Ovary (tissue), 9 donors: ENCODE data around the gene SLC7A1. TPM values are rescaled to one million over a fixed set of nuclear protein-coding genes. Genes with fewer than 3 reads are reported as not detected.

Source experiments
- DNase-seq, 5 donors: peaks; one replicate each; pipeline ENCODE4 v3.0.0-alpha.2; 2019 to 2020
- H3K27ac ChIP-seq, 2 donors: fragments of 200-600 bp; one replicate each; pipeline versions ENCODE4 v1.5.1 to v1.8.0; 2019 to 2022
- H3K27me3 ChIP-seq: fragments of 200-600 bp; one replicate; pipeline ENCODE4 v1.8.0; 2022
- H3K36me3 ChIP-seq: fragments of 200-600 bp; sonication (generic); one replicate; pipeline ENCODE4 v1.5.1; 2019
- H3K4me1 ChIP-seq: one replicate; pipeline ENCODE4 v1.8.1; 2013; ENCODE audit warnings: mild to moderate bottlenecking, moderate library complexity; ENCODE audit not compliant: insufficient read depth
- H3K4me3 ChIP-seq: fragments of 200-600 bp; sonication (generic); one replicate; pipeline ENCODE4 v1.5.1; 2017
- H3K9me3 ChIP-seq, 2 donors: fragments of 200-600 bp in 1 of 2; sonication (generic) in 1 of 2; one replicate each; pipeline versions ENCODE4 v1.5.1 to v1.8.1; 2013 to 2019; ENCODE audit warnings: mild to moderate bottlenecking in 1 of 2, moderate library complexity in 1 of 2
- EP300 ChIP-seq: sonication (generic); formaldehyde crosslinking; IDR thresholded peaks from one replicate; pipeline ENCODE4 v1.6.1; 2017; ENCODE audit warnings: antibody characterized with exemption
- POLR2A ChIP-seq: fragments of 450-650 bp; IDR thresholded peaks from one replicate; pipeline ENCODE4 v1.6.1; 2017; ENCODE audit warnings: antibody characterized with exemption, mild to moderate bottlenecking, moderate library complexity
- WGBS, 3 donors: extraction: QIAGEN DNeasy Blood & Tissue Kit in 1 of 3; methylation state at CpG; one replicate each; pipeline versions ENCODE4 v1.1.5 to v1.1.7; 2013 to 2017; 5-methylcytosine and 5-hydroxymethylcytosine counted together
- intact Hi-C, 4 donors: fragments of 100-400 bp; cut with DNase I; formaldehyde crosslinking; loops; one replicate each; pipeline versions ENCODE4 v1.11.0 to v1.15.1; 2022 to 2023
- polyA plus RNA-seq, 2 donors: library from polyadenylated mRNA; stranded (reverse); fragments of 200-250 nt in 1 of 2; fragments of 350-450 nt in 1 of 2; fragmentation: Illumina TruSeq in 1 of 2; extraction: RNeasy Lipid Tissue Mini Kit (QIAGEN cat#74804) in 1 of 2; gene quantifications; one replicate each; pipeline ENCODE4 v1.2.3, GENCODE V29; 2013 to 2014
- total RNA-seq, 7 donors: library from RNA; depleted of rRNA in 2 of 7; stranded (reverse); fragments of >200 nt in 2 of 7; fragmentation: NEBNext Ultra II Directional in 3 of 7; extraction: Animal tissue kit (Norgen Biotek cat#: 25700) in 3 of 7; gene quantifications; one replicate each; pipeline versions ENCODE4 v1.1.0 to v1.2.4, GENCODE V29; 2016 to 2023
- TF ChIP-seq, protein P1 (sequence below), 3 donors: fragments of 450-650 bp in 2 of 3; fragments of 200-600 bp in 1 of 3; IDR thresholded peaks; one replicate each; pipeline versions ENCODE4 v1.5.1 to v1.8.0; 2016 to 2022; ENCODE audit warnings: antibody characterized with exemption in 3 of 3, mild to moderate bottlenecking in 1 of 3
- donor health status: DM: no; HTN: no; CAD: no; lungs with moderate emphysema.
- donor health status: DM: no; HTN: no; CAD: no.
- donor health status: Bipolar disorder and iron deficiency.
- donor health status: DM: yes; HTN: yes; CAD: no.
- donor health status: DM: no; HTN: no; CAD: no.
- donor health status: DM: yes; HTN: yes; CAD: no.

Gene SLC7A1
- total and polyA plus RNA-seq, 9 donors: 3.3 to 98.7 (median 14.0) TPM

DNA sequence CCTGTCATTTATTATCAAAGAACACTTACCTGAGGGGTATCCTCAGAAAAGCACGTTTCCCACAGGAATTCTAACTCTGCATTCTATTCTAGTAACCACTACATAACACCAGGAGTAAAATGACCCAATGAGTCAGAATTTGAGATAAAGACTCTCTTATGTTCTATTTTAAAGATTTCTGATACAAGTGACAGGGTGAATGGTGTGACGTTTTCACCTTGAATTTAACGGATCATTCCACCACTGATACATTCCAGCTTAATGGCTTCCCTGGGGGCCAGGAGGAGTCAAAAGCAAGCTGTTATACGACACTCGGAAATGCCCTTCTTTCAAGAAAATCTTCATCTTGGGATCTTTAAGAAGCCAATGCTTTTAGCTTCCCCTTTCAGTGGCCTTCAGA lies 55.2 kb downstream of the SLC7A1 start:
- H3K27me3 ChIP-seq: no peaks in the 10 kb centered on the region
- H3K27ac ChIP-seq: no peak overlapping the region
- H3K4me1 ChIP-seq: no peaks in the 10 kb centered on the region
- no peaks in the 10 kb centered on the region for H3K36me3 ChIP-seq
- H3K9me3 ChIP-seq: no peaks in the 10 kb centered on the region
- H3K4me3 ChIP-seq: no peak overlapping the region
- intact Hi-C loops: no loop called here
- DNase-seq: no peak
- 73 to 90% (median 89%) methylated on average over 5 of the region's 5 CpGs for WGBS, 3 donors
- TF ChIP-seq, protein P1, sequence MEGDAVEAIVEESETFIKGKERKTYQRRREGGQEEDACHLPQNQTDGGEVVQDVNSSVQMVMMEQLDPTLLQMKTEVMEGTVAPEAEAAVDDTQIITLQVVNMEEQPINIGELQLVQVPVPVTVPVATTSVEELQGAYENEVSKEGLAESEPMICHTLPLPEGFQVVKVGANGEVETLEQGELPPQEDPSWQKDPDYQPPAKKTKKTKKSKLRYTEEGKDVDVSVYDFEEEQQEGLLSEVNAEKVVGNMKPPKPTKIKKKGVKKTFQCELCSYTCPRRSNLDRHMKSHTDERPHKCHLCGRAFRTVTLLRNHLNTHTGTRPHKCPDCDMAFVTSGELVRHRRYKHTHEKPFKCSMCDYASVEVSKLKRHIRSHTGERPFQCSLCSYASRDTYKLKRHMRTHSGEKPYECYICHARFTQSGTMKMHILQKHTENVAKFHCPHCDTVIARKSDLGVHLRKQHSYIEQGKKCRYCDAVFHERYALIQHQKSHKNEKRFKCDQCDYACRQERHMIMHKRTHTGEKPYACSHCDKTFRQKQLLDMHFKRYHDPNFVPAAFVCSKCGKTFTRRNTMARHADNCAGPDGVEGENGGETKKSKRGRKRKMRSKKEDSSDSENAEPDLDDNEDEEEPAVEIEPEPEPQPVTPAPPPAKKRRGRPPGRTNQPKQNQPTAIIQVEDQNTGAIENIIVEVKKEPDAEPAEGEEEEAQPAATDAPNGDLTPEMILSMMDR (IDR thresholded peaks at IDR 0.05): no peak
- TF ChIP-seq POLR2A (no peak), EP300 (no peak)

DNA sequence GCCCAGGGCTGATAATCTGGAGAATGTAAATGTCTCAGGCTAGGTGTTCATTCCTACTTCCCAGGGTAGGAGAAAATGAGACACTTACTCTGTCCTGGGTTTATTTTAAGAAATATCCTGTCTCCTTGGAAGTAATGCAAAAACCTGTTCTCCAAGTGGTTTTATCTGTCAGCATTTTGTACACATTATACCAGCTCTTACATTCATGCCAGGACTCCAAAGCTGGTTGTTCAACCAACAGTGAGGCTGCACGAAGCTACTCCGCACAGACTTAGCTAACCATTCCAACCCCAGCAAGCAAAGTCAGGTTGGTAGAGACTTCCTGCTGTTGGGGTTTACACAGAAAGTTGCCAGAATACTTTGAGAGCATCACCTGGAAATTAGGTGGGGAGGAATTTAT lies 55.6 kb downstream of the SLC7A1 start:
- intact Hi-C loops: no loop called here

DNA sequence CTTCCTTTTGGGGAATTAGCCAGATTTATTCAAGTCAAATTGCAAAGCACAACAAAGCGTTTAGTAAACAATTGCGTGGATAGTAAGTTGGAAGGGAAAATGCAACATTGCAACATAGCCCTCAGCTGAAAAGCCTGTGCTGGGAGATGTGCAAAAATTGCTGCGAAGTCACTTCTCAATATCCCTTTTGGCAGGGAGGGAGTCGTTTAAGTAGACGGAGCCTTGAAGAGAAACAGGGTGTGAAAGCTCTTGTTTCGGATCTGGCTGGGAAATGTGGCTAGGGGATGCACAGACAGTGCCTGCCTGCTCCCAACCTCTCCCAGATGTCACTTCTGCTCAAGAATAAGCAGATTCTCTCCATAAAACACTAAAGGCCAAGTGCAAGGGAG lies 56.8 kb downstream of the SLC7A1 start:
- intact Hi-C loops: no loop called here
- no peak overlapping the region for H3K4me3 ChIP-seq
- no peak for DNase-seq
- no peak overlapping the region for H3K27ac ChIP-seq
- no peak for TF ChIP-seq EP300
- TF ChIP-seq, protein P1 (IDR thresholded peaks at IDR 0.05): no peak
- no peak for TF ChIP-seq POLR2A
- no peaks in the 10 kb centered on the region for H3K4me1 ChIP-seq
- no peaks in the 10 kb centered on the region for H3K27me3 ChIP-seq
- no peaks in the 10 kb centered on the region for H3K9me3 ChIP-seq
- 71 to 74% (median 73%) methylated on average over 6 of the region's 6 CpGs for WGBS, 3 donors
- H3K36me3 ChIP-seq: no peaks in the 10 kb centered on the region

More for the DNA sequence above, 55.6 kb downstream of the SLC7A1 start:
- Histone ChIP-seq H3K27me3 (no peaks in the 10 kb centered on the region), H3K27ac (no peak overlapping the region), H3K36me3 (no peaks in the 10 kb centered on the region), H3K9me3 (no peaks in the 10 kb centered on the region), H3K4me3 (no peak overlapping the region), H3K4me1 (no peaks in the 10 kb centered on the region)
- WGBS, 3 donors: 94 to 100% (median 95%) methylated on average over 2 of the region's 2 CpGs
- TF ChIP-seq POLR2A (no peak), EP300 (no peak)
- TF ChIP-seq, protein P1 (IDR thresholded peaks at IDR 0.05): no peak
- no peak for DNase-seq

DNA sequence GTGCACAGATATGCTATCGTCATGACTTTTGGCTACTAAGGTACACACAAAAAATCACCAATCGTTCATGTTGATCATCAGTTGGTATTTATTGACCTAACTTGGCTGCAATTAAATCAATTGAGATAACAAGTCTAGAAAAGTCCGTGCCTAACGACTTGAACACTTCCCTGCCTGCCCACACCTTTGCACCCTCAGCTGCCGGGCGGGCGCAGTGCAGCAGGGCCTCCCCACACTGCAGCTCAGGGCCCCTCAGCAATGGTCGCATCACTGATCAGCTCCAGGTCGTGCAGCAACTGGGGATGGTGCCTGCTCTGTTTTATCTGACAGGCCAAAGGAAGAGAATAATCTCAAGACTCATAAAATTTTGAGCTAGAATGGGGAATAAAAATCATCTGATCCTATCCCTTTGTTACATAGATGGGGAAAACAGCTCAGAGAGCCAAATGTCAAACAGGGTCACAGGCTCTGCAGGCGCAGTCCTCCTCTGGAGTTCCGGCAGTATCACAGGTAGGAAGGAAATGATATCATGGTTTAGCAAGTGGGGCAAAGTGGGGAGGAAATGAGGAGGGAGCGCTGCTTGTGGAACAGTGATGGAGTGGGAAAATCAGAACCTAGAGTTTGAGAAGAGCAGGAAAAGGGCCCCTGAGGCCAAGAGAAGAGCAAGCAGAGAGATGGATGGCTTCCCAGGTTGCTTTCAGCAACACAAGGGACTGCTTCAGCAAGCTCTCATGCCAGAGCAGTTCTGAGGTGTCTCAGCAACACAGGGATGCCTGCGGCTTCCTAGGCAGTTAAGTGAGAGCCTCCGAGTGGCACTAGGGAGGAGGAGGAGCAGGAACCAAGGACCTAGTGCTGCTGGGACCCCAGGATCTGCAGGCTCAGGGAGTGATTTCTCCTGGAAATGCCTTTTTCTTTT lies 57.5 kb downstream of the SLC7A1 start:
- intact Hi-C loops: no loop called here
- no peaks in the 10 kb centered on the region for H3K36me3 ChIP-seq
- H3K4me3 ChIP-seq: no peak overlapping the region
- H3K27ac ChIP-seq: no peak overlapping the region
- no peaks in the 10 kb centered on the region for H3K27me3 ChIP-seq
- H3K4me1 ChIP-seq: no peaks in the 10 kb centered on the region
- DNase-seq: no peak
- H3K9me3 ChIP-seq: no peaks in the 10 kb centered on the region
- 72 to 85% (median 76%) methylated on average over 14 of the region's 14 CpGs for WGBS, 3 donors
- TF ChIP-seq EP300 (no peak), POLR2A (no peak)
- TF ChIP-seq, protein P1 (IDR thresholded peaks at IDR 0.05): no peak
